HepG2 (cell line): ENCODE results near the gene CCDC34.

Experiments
- ZNF232 ChIP-seq: sonication (generic); formaldehyde crosslinking; IDR thresholded peaks from 2 replicates; pipeline ENCODE4 v1.4.0; 2020; ENCODE audit warnings: missing genetic modification reagents, borderline replicate concordance
- TF ChIP-seq, protein P1 (sequence below): IDR thresholded peaks from 2 replicates; pipeline ENCODE4 v1.6.1; 2018; ENCODE audit warnings: missing genetic modification reagents

- TF ChIP-seq, protein P1, sequence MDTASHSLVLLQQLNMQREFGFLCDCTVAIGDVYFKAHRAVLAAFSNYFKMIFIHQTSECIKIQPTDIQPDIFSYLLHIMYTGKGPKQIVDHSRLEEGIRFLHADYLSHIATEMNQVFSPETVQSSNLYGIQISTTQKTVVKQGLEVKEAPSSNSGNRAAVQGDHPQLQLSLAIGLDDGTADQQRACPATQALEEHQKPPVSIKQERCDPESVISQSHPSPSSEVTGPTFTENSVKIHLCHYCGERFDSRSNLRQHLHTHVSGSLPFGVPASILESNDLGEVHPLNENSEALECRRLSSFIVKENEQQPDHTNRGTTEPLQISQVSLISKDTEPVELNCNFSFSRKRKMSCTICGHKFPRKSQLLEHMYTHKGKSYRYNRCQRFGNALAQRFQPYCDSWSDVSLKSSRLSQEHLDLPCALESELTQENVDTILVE (CRISPR knock-in tag), result no peak
- no peak for TF ChIP-seq ZNF232
Measured at GRCh38 chr11:27315836-27316235, 47.2 kb downstream of the CCDC34 start.
